GM18498 (cell line): Measurements from ENCODE around the gene SLAIN2.

ENCODE experiments used
- ATAC-seq: cut with Tn5 transposase; IDR thresholded peaks from one replicate; pipeline ENCODE4 v1.9.1; 2021; ENCODE audit warnings: mild to moderate bottlenecking, moderate library complexity; ENCODE audit not compliant: unreplicated experiment

SLAIN2 gene

GRCh38 chr4:48333587-48333986 is 7.7 kb upstream of the SLAIN2 start:
- ATAC-seq: no peak

GRCh38 chr4:48334236-48334635 is 7.1 kb upstream of the SLAIN2 start:
- no peak for ATAC-seq

- no peak for ATAC-seq
These were observed 6.4 kb upstream of the SLAIN2 start for GRCh38 chr4:48334900-48335384.

- no peak for ATAC-seq
These were observed 5.0 kb upstream of the SLAIN2 start for GRCh38 chr4:48336146-48336870.

GRCh38 chr4:48337731-48338130 is 3.6 kb upstream of the SLAIN2 start:
- ATAC-seq: no peak

GRCh38 chr4:48339642-48340041 is 1.7 kb upstream of the SLAIN2 start:
- ATAC-seq: no peak

GRCh38 chr4:48340276-48340964 is 909 bp upstream of the SLAIN2 start:
- peak; percentile 1 for ATAC-seq

- ATAC-seq: peak; percentile 27
These were observed 662 bp downstream of the SLAIN2 start for GRCh38 chr4:48341776-48342605.

- ATAC-seq: no peak
These were observed 1.2 kb downstream of the SLAIN2 start for GRCh38 chr4:48342606-48342880.

GRCh38 chr4:48343035-48343434 is 1.7 kb downstream of the SLAIN2 start:
- no peak for ATAC-seq

- ATAC-seq: no peak
These were observed 2.2 kb downstream of the SLAIN2 start for GRCh38 chr4:48343551-48343950.

- no peak for ATAC-seq
These were observed 4.2 kb downstream of the SLAIN2 start for GRCh38 chr4:48345542-48345941.

- no peak for ATAC-seq
These were observed 5.3 kb downstream of the SLAIN2 start for GRCh38 chr4:48346594-48346993.

- ATAC-seq: no peak
These were observed 6.1 kb downstream of the SLAIN2 start for GRCh38 chr4:48347282-48347921.

GRCh38 chr4:48350871-48351270 is 9.5 kb downstream of the SLAIN2 start:
- ATAC-seq: no peak

GRCh38 chr4:48352793-48353192 is 11.5 kb downstream of the SLAIN2 start:
- no peak for ATAC-seq

GRCh38 chr4:48356355-48356754 is 15.0 kb downstream of the SLAIN2 start:
- no peak for ATAC-seq

- no peak for ATAC-seq
These were observed 19.1 kb downstream of the SLAIN2 start for GRCh38 chr4:48360285-48361011.

- ATAC-seq: no peak
These were observed 19.7 kb downstream of the SLAIN2 start for GRCh38 chr4:48361012-48361400.

GRCh38 chr4:48366611-48367010 is 25.3 kb downstream of the SLAIN2 start:
- no peak for ATAC-seq

- ATAC-seq: no peak
These were observed 25.7 kb downstream of the SLAIN2 start for GRCh38 chr4:48367016-48367415.
